CD4-positive, alpha-beta T cell treated with Interleukin-4 for 1 hour (primary cell): ENCODE measurements around the gene SLC17A2.

Experiments used
- DNase-seq, 2 donors: peaks; one replicate each; pipeline ENCODE4 v3.0.0-alpha.2; 2020 to 2022

SLC17A2 gene

GRCh38 chr6:25918083-25918683 is 12.3 kb downstream of the SLC17A2 start:
- no peak for DNase-seq

- DNase-seq = no peak
These were observed 13.6 kb downstream of the SLC17A2 start for GRCh38 chr6:25916789-25917490.

DNA sequence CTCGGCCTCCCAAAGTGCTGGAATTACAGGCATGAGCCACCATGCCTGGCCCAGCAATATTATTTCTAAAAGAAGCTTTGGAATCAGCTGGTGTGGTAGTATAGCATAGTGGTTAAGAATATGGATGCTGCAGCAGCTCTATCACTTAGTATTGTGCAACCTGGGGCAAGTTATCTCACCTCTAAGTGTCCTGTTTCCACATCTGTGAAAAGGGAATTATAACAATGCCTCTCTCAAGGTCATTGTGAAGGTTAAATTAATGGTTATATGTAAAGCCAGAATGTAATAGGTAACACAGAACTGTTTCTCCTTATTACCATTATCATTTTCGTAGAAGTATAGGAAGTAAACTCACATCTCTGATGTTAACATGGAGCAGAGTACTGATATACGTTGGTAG is 14.2 kb downstream of the SLC17A2 start:
- DNase-seq = no peak

DNA sequence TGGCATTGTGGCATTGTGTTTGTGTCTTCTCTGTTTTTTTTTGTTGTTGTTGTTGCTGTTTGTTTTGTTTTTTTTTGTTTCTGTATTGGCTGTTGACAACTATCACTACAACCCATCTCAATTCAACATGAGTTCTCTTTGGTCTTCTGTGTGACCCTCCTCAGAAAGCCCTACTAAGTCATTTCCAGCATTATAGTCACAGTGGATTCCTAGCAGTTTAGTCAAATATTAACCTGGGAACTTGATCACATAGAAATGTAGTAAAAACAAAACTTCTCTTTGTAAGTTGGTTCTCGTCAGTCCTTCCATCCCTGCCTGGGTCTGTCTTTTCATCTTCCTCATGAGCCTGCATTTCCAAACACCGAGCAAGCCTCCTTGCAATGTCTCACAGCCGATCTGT is 16.8 kb downstream of the SLC17A2 start:
- DNase-seq = no peak

DNA sequence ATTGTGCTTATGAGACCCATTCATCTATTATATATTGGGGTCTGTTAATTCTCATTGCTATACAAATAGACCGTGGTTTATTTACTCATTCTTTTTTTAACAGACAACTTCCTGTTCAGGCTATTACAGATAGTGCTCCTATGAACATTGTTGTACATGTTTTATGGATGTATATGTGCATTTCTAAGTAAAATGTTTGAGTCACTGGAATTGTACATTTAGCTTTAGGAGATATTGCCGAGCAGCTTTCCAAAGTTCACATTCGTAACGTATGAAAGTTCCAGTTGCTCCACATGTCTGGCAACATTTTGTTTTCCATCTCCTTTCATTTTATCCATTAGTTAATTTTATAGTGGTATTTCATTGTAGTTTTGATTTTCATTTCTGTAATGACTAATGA is 19.1 kb downstream of the SLC17A2 start:
- no peak for DNase-seq

- DNase-seq = no peak
These were observed 22.9 kb downstream of the SLC17A2 start for GRCh38 chr6:25907475-25908014.

DNA sequence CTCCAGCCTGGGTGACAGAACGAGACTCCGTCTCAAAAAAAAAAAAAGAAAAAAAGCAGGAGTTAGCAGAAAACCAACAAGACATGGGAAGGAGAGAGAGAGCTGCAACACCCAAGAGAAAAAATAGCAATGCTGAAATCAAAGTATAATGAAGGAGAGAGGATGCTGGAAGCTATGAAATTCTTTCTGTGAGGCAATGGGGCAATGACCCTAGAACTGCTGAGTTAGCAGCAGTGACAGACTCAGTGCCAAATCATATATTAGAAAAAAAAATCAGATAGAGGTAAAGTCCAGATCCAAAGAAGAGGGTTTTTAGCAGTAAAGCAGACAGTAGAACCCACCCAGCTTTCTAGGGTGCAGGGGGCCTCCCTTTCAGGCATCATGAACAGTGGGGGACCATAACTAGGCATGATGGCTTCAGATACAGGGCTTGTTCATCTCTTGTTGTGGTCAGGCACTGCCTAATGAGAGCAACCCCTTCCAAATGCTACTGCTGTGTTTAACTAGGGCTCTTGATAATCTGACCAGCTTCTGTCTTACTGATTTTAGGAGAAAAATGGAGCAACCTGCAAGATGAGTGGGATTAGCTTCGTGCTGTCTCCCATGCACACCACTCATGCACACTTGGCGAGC is 26.9 kb downstream of the SLC17A2 start:
- no peak for DNase-seq

DNA sequence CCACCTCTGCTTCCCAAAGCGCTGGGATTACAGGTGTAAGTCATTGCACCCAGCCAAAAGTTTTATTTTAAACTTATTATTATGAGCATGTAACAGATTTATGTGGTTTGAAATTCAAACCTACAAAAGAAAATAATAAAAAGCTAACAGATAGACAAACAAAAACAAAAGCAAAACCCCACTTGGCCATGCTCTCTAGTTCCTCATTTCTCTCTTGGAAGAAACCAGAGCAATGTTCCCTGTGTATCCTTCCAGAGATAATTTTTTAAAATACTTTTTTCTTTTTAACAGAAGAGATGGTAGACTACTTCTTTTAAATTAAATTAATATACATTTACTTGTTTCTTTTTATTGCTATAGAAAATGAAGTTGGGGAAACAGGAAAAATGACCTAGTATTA is 28.4 kb downstream of the SLC17A2 start:
- no peak for DNase-seq

DNA sequence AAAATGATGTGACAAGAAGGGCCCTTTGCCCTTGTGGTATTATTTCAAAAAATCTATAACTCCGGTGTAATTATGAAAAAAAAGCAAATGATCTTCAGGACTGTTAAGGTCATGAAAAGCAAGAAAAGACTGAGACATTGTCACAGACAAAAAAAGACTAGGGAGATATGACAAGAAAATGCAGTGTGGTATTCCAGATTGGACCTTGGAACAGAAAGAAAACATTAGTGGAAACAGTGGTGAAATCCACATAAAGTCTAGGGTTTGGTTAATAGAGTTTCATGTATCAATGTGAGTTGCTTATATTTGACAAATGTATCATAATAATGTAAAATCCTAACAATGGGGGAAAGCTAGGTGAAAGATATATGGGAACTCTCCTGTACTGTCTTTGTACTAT is 29.6 kb downstream of the SLC17A2 start:
- DNase-seq = no peak

- DNase-seq = no peak
These were observed 30.7 kb downstream of the SLC17A2 start for GRCh38 chr6:25899580-25900408.

DNA sequence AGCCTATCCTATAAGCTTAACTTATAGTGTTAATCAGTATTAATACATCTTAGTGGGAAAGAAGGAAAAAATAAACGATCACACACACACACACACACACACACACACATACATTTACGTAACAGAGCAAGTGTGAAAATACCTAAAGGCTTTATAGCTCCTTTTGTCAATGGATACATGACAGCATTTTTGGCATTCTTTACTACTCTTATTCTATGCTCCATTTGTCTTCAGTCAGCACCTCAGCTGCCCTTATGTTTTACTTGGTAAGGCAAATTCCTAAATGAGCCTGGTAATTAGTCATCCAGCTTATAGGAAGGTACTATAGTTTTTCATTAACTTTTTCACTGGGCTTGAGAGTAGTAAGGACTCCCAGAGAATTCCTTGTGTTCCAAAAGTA is 31.4 kb downstream of the SLC17A2 start:
- no peak for DNase-seq

GRCh38 chr6:25898289-25898977 is 32.1 kb downstream of the SLC17A2 start:
- no peak for DNase-seq

GRCh38 chr6:25896252-25896651 is 34.2 kb downstream of the SLC17A2 start:
- DNase-seq = no peak

- DNase-seq = no peak
These were observed 34.7 kb downstream of the SLC17A2 start for GRCh38 chr6:25895771-25896170.

- DNase-seq = no peak
These were observed 36.7 kb downstream of the SLC17A2 start for GRCh38 chr6:25893778-25894177.

DNA sequence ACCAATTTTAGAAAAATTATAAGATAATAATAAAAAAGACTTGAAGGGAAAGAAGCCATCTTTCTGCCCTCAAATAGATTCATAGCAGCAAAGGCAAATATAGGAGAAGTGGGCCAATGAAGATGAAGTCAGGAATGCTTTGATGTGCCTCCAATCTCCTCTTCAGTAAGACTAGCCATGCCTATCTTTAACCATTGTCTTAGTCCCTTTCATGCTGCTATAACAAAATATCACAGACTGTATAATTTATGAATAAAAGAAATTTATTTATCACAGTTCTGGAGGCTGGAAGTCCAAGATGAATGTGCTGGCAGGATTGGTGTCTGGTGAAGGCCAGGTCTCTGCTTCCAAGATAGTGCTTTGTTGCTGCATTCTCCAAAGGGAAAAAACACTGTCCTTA is 37.6 kb downstream of the SLC17A2 start:
- DNase-seq = no peak

DNA sequence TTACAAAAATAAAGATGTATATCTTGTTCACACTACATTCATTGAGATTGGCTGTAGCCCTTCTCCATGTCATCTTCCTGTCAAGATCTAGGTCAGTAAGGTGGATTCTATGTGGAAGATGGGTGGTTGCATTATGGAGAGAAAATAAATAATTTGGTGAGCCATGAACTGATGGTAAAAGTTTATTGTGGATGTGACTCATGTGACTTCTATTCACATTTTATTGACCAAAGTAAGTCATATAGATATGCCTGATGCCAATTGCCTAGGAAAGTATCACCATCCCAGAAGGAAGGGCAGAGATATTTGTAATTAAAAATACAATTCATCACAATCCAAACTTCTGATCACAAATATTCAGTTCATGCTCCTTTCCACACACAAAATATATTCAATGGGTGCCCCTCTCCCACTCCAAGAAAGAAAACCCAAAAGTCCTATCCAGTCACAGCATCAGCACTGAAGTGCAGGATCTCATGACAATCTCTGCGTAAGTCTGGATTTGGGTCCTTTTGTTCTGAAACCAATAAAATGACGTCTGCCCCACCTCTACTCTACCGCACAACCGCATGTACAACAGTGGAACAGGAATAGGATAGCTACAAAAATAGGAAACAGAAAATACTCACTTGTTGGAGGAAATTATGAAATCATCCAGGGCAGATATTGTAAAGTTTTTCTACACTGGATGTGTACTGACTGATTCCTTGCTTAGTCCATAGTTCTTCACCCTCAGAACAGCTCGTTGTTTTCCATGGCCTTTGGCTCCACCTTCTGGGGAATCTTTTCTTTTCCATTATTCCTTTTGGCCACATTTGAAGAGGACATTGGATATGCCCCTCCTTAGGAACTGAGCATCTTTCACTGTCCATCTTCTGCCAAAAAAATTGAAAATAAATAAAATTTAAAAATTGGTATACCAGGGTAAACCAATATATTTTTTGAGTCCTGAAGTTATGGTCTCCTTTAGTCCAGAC is 40.3 kb downstream of the SLC17A2 start:
- DNase-seq = peak in 1 of 2 donors; percentile 27

GRCh38 chr6:25888626-25889025 is 41.9 kb downstream of the SLC17A2 start:
- DNase-seq = no peak

GRCh38 chr6:25886066-25886465 is 44.4 kb downstream of the SLC17A2 start:
- no peak for DNase-seq

DNA sequence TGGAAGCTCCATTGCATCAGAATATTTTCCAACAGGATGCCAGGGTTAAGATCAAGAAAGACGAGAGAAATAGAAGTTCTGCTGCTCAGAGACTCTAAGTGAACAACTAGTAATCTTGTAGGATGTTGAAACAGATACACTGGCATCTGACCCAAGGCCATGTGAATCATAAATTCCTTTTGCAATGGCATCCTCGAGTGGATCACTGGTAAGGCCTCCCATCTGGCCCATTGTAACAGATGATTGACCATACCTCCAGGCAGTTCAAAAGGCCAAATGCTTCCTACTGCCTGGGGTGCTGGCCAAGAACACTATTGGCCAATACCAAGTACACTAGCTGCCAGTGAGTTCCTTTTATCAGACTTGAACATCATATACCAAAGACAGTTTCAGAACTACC is 46.5 kb downstream of the SLC17A2 start:
- DNase-seq = no peak

DNA sequence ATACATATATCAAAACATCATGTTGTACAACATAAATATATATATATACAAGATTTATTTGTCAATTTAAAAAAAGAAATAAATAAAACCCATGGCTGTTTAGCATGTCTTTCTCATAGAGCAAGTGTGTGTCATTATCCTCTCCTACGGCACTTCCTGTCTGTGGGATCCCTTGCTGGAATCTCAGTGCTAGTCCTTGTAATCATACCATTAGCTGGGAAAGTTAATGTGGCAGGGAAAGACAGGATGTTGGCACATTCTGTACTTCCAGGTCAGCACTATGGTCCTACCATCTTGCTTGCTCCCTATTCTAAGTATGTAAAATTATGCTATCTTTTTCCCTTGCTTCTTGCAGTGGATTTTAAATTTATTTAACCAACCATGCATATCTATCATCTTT is 47.0 kb downstream of the SLC17A2 start:
- DNase-seq = no peak
